Measurements from ENCODE around the gene SLC19A1. TPM values are rescaled to one million over a fixed set of nuclear protein-coding genes. Genes with fewer than 3 reads are reported as not detected.
"Not testable (repeated sequence)": the region's sequence is repeated elsewhere in the genome, so short reads cannot be mapped to it uniquely, and the experiment has no call there.

Gene SLC19A1
- total RNA-seq, 3 donors from 2014 or later: 12.6 to 22.8 (median 12.7) TPM

- no peaks in the 10 kb centered on the region for H3K9me3 ChIP-seq
- TF ChIP-seq CTCF (IDR thresholded peaks at IDR 0.05): no peak
- no peak overlapping the region for H3K4me3 ChIP-seq
- intact Hi-C loops (cut with DNase I, micrococcal nuclease): no loop called here
- ATAC-seq (no peak), DNase-seq (peak in 2 of 3 donors; percentile 41 to 52)
- H3K36me3 ChIP-seq (ENCODE audit: low read depth): no peaks in the 10 kb centered on the region
- H3K4me1 ChIP-seq (ENCODE audit: low read depth): peaks cover 24% of the 10 kb centered on the region
These were observed 10.6 kb downstream of the SLC19A1 start for GRCh38 chr21:45531393-45532215.

DNA sequence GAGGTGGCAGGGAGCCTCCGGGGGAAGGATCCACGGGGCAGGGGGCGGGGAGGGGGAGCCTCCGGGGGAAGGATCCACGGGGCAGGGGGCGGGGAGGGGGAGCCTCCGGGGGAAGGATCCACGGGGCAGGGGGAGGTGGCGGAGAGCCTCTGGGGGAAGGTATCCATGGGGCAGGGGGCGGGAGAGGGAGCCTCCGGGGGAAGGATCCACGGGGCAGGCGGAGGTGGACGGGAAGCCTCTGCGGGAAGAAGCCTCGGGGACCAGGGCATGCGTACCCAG lies 11.2 kb downstream of the SLC19A1 start:
- peak in 1 of 3 donors; percentile 27 for DNase-seq
- intact Hi-C loops (cut with DNase I, micrococcal nuclease); H3K9me3 ChIP-seq; ATAC-seq; H3K4me3 ChIP-seq; H3K36me3 ChIP-seq (ENCODE audit: low read depth): not testable (repeated sequence)
- H3K4me1 ChIP-seq (ENCODE audit: low read depth): peaks cover 24% of the 10 kb centered on the region

GRCh38 chr21:45530423-45531113 lies 11.7 kb downstream of the SLC19A1 start:
- peaks cover 24% of the 10 kb centered on the region for H3K4me1 ChIP-seq (ENCODE audit: low read depth)
- H3K4me3 ChIP-seq: no peak overlapping the region
- no peak for ATAC-seq
- intact Hi-C loops (cut with DNase I, micrococcal nuclease): no loop called here
- H3K36me3 ChIP-seq (ENCODE audit: low read depth): no peaks in the 10 kb centered on the region
- TF ChIP-seq CTCF (IDR thresholded peaks at IDR 0.05): no peak
- no peaks in the 10 kb centered on the region for H3K9me3 ChIP-seq
- peak in 2 of 3 donors; percentile 24 to 47 for DNase-seq

GRCh38 chr21:45529785-45530422 lies 12.3 kb downstream of the SLC19A1 start:
- H3K36me3 ChIP-seq (ENCODE audit: low read depth): no peaks in the 10 kb centered on the region
- DNase-seq (peak in 1 of 3 donors; percentile 11), ATAC-seq (no peak)
- no peak for TF ChIP-seq CTCF (IDR thresholded peaks at IDR 0.05)
- intact Hi-C loops (cut with DNase I, micrococcal nuclease): no loop called here
- peaks cover 28% of the 10 kb centered on the region for H3K4me1 ChIP-seq (ENCODE audit: low read depth)
- no peaks in the 10 kb centered on the region for H3K9me3 ChIP-seq
- no peak overlapping the region for H3K4me3 ChIP-seq

- TF ChIP-seq CTCF (IDR thresholded peaks at IDR 0.05): no peak
- peak in 2 of 3 donors; percentile 27 to 49 for DNase-seq
These were observed 13.1 kb downstream of the SLC19A1 start for GRCh38 chr21:45528981-45529784.

More at GRCh38 chr21:45528981-45529784, 13.1 kb downstream of the SLC19A1 start:
- Histone ChIP-seq H3K36me3 (ENCODE audit: low read depth) (no peaks in the 10 kb centered on the region), H3K4me3 (no peak overlapping the region), H3K9me3 (no peaks in the 10 kb centered on the region), H3K4me1 (ENCODE audit: low read depth) (peaks cover 26% of the 10 kb centered on the region)
- intact Hi-C loops (cut with DNase I, micrococcal nuclease): no loop called here
- no peak for ATAC-seq

Data from mucosa of descending colon (tissue), 3 donors.